Breast epithelium (tissue), 4 donors: ENCODE measurements around the gene CCDC178. TPM values are rescaled to one million over a fixed set of nuclear protein-coding genes. Genes with fewer than 3 reads are reported as not detected.
"Not testable (repeated sequence)": the region's sequence is repeated elsewhere in the genome, so short reads cannot be mapped to it uniquely, and the experiment has no call there.

ENCODE experiments used
- DNase-seq, 2 donors: peaks; one replicate each; pipeline ENCODE4 v3.0.0-alpha.2; 2019; ENCODE audit warnings: low spot score in 2 of 2
- H3K27ac ChIP-seq, 2 donors: fragments of 200-600 bp; sonication (generic) in 1 of 2; one replicate each; pipeline ENCODE4 v1.5.1; 2016 to 2019; ENCODE audit warnings: mild to moderate bottlenecking in 1 of 2
- H3K27me3 ChIP-seq, 2 donors: fragments of 200-600 bp; sonication (generic) in 1 of 2; one replicate each; pipeline versions ENCODE4 v1.5.1 to v1.6.0; 2017 to 2019; ENCODE audit warnings: control low read depth in 1 of 2, mild to moderate bottlenecking in 1 of 2
- H3K36me3 ChIP-seq: fragments of 200-600 bp; one replicate; pipeline ENCODE4 v1.5.1; 2019
- H3K4me1 ChIP-seq, 2 donors: fragments of 200-600 bp; sonication (generic); one replicate each; pipeline ENCODE4 v1.5.1; 2016 to 2019; ENCODE audit warnings: control low read depth in 1 of 2
- H3K4me3 ChIP-seq, 3 donors: fragments of 200-600 bp; sonication (generic); 1 replicate in 2 of 3; 2 replicates in 1 of 3; pipeline ENCODE4 v1.5.1; 2016 to 2019; ENCODE audit warnings: mild to moderate bottlenecking in 3 of 3, moderate library complexity in 2 of 3
- H3K9me3 ChIP-seq, 2 donors: fragments of 200-600 bp; sonication (generic) in 1 of 2; one replicate each; pipeline ENCODE4 v1.5.1; 2016 to 2019; ENCODE audit warnings: control low read depth in 1 of 2
- POLR2A ChIP-seq: fragments of 450-650 bp; IDR thresholded peaks from one replicate; pipeline ENCODE4 v1.6.1; 2016; ENCODE audit warnings: antibody characterized with exemption, mild to moderate bottlenecking, moderate library complexity
- POLR2AphosphoS5 ChIP-seq, 3 donors: sonication (generic); formaldehyde crosslinking; IDR thresholded peaks; one replicate each; pipeline ENCODE4 v1.6.1; 2017; ENCODE audit warnings: antibody characterized with exemption in 3 of 3
- intact Hi-C: fragments of 100-400 bp; cut with DNase I; formaldehyde crosslinking; loops from one replicate; pipeline ENCODE4 v1.15.1; 2023; ENCODE audit warnings: low total_unique reads
- total RNA-seq, 3 donors: library from RNA; depleted of rRNA; stranded (reverse); fragments of >200 nt; gene quantifications; one replicate each; pipeline ENCODE4 v1.1.0, GENCODE V29; 2016
- TF ChIP-seq, protein P1 (sequence below), 3 donors: fragments of 450-650 bp; IDR thresholded peaks; one replicate each; pipeline ENCODE4 v1.5.1; 2016 to 2017; ENCODE audit warnings: antibody characterized with exemption in 3 of 3, mild to moderate bottlenecking in 3 of 3, moderate library complexity in 3 of 3

The CCDC178 gene
- total RNA-seq, 3 donors from 2014 or later: 1.6 to 4.6 (median 3.5) TPM

- TF ChIP-seq POLR2A (no peak), POLR2AphosphoS5 (IDR thresholded peaks at IDR 0.05) (no peak)
- TF ChIP-seq, protein P1, sequence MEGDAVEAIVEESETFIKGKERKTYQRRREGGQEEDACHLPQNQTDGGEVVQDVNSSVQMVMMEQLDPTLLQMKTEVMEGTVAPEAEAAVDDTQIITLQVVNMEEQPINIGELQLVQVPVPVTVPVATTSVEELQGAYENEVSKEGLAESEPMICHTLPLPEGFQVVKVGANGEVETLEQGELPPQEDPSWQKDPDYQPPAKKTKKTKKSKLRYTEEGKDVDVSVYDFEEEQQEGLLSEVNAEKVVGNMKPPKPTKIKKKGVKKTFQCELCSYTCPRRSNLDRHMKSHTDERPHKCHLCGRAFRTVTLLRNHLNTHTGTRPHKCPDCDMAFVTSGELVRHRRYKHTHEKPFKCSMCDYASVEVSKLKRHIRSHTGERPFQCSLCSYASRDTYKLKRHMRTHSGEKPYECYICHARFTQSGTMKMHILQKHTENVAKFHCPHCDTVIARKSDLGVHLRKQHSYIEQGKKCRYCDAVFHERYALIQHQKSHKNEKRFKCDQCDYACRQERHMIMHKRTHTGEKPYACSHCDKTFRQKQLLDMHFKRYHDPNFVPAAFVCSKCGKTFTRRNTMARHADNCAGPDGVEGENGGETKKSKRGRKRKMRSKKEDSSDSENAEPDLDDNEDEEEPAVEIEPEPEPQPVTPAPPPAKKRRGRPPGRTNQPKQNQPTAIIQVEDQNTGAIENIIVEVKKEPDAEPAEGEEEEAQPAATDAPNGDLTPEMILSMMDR (IDR thresholded peaks at IDR 0.05): no peak
- intact Hi-C loops: no loop called here
These were observed 83.8 kb downstream of the CCDC178 start for GRCh38 chr18:33356735-33357134.

GRCh38 chr18:33355756-33356155, 84.8 kb downstream of the CCDC178 start:
- intact Hi-C loops: no loop called here

More at GRCh38 chr18:33356735-33357134, 83.8 kb downstream of the CCDC178 start:
- Histone ChIP-seq H3K36me3 (no peaks in the 10 kb centered on the region), H3K9me3 (no peaks in the 10 kb centered on the region), H3K27me3 (no peaks in the 10 kb centered on the region), H3K4me1 (no peaks in the 10 kb centered on the region), H3K4me3 (no peak overlapping the region), H3K27ac (no peak overlapping the region)
- no peak for DNase-seq

DNA sequence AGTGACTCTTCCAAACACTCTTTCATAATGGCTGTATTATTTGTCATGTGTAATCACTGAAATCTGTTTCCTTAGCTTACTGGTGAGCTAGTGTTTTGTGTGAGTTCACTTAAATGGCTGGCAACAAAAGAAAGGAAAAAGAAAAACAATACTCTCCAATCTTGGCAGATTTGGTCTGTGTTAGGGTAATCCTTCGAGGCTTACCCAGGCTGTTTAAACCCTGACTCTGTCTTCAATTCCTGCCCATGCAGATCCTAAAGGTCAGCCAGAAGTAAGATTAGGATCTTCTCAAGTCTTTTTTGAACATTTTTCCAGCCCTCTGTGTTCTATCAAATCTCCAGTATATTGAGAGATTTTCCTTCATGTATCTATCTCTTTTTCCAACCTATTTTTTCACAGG, 85.3 kb downstream of the CCDC178 start:
- Histone ChIP-seq H3K27ac (no peak overlapping the region), H3K36me3 (no peaks in the 10 kb centered on the region), H3K9me3 (no peaks in the 10 kb centered on the region), H3K27me3 (no peaks in the 10 kb centered on the region), H3K4me1 (no peaks in the 10 kb centered on the region), H3K4me3 (no peak overlapping the region)
- intact Hi-C loops: no loop called here
- no peak for TF ChIP-seq POLR2A
- TF ChIP-seq POLR2AphosphoS5 (IDR thresholded peaks at IDR 0.05): no peak
- TF ChIP-seq, protein P1 (IDR thresholded peaks at IDR 0.05): no peak
- DNase-seq: no peak

More at GRCh38 chr18:33355756-33356155, 84.8 kb downstream of the CCDC178 start:
- Histone ChIP-seq H3K36me3 (no peaks in the 10 kb centered on the region), H3K27me3 (no peaks in the 10 kb centered on the region), H3K4me1 (no peaks in the 10 kb centered on the region), H3K9me3 (no peaks in the 10 kb centered on the region), H3K4me3 (no peak overlapping the region), H3K27ac (no peak overlapping the region)
- TF ChIP-seq, protein P1 (IDR thresholded peaks at IDR 0.05): no peak
- no peak for TF ChIP-seq POLR2AphosphoS5 (IDR thresholded peaks at IDR 0.05)
- TF ChIP-seq POLR2A: no peak
- no peak for DNase-seq

- DNase-seq: no peak
- TF ChIP-seq POLR2A: no peak
- Histone ChIP-seq H3K27me3 (no peaks in the 10 kb centered on the region), H3K4me1 (no peaks in the 10 kb centered on the region), H3K9me3 (no peaks in the 10 kb centered on the region), H3K27ac (no peak overlapping the region), H3K4me3 (no peak overlapping the region), H3K36me3 (no peaks in the 10 kb centered on the region)
- intact Hi-C loops: no loop called here
These were observed 90.3 kb downstream of the CCDC178 start for GRCh38 chr18:33350256-33350655.

GRCh38 chr18:33339733-33340132, 100.8 kb downstream of the CCDC178 start:
- H3K9me3 ChIP-seq: peaks cover 0 to 19% of the 10 kb centered on the region in 2 donors
- H3K4me1 ChIP-seq, H3K4me3 ChIP-seq, intact Hi-C loops, DNase-seq, H3K27ac ChIP-seq, H3K36me3 ChIP-seq, H3K27me3 ChIP-seq: not testable (repeated sequence)

DNA sequence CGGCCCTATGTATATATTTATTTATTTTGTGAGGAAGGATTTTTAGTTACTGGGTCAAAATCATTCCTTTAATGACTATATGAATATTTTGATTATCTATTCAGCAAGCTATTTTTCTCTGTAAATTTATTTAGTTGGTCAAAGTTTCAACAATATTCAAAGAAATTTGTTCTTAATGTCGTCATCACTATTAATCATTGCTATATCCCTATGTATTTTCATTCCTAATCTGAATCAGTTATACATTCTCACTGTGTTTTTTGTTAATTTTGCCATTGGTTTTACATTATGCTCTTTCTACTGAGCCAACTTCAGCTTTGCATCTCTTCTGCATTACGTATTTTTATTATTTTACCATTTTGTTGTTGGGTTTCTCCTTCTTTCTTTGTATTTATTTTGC, 105.7 kb downstream of the CCDC178 start:
- no peak for TF ChIP-seq POLR2AphosphoS5 (IDR thresholded peaks at IDR 0.05)
- Histone ChIP-seq H3K9me3 (peaks cover 0 to 4% of the 10 kb centered on the region in 2 donors), H3K36me3 (peaks cover 3% of the 10 kb centered on the region), H3K27ac (no peak overlapping the region), H3K4me1 (no peaks in the 10 kb centered on the region), H3K27me3 (no peaks in the 10 kb centered on the region), H3K4me3 (no peak overlapping the region)
- no peak for DNase-seq
- intact Hi-C loops: loop anchor here (5.0 kb wide), 1 partner anchor 693 kb away; no protein-coding TSS in a partner anchor

DNA sequence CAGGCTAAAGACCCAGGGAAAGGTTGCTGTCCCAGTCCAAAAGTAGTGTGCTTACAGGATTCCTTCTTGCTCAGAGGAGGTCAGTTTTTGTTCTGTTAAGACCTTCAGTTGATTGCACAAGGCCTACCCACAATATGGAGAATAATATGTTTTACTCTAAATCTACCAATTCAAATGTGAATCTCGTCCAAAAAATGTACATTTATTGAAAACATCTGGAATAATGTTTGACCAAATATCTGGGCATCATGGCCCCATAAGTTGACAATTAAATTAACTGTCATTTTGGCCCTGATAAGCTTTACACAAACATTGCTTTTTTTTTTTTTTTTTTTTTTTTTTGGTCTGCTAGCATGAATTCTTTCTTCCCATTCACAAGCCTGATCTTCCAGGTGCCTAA, 109.8 kb downstream of the CCDC178 start:
- TF ChIP-seq POLR2AphosphoS5 (IDR thresholded peaks at IDR 0.05): no peak
- no peak for TF ChIP-seq POLR2A
- TF ChIP-seq, protein P1 (IDR thresholded peaks at IDR 0.05): no peak
- DNase-seq: no peak

More for the DNA sequence above, 109.8 kb downstream of the CCDC178 start:
- Histone ChIP-seq H3K9me3 (no peaks in the 10 kb centered on the region), H3K4me3 (no peak overlapping the region), H3K27me3 (no peaks in the 10 kb centered on the region), H3K36me3 (peaks cover 3% of the 10 kb centered on the region), H3K27ac (no peak overlapping the region), H3K4me1 (no peaks in the 10 kb centered on the region)
- intact Hi-C loops: loop anchor here (5.0 kb wide), 1 partner anchor 697 kb away; no protein-coding TSS in a partner anchor
